Activated naive CD4-positive, alpha-beta T cell treated with anti-CD3 and anti-CD28 coated beads, Interleukin-2, amount 10 ng/mL, durations not matched to agents 7 days and 5 days (primary cell): Measurements from ENCODE around the gene B4GALNT4.
"Not testable (repeated sequence)": the region's sequence is repeated elsewhere in the genome, so short reads cannot be mapped to it uniquely, and the experiment has no call there.

Experiments
- CTCF ChIA-PET: fragments of 350-600 bp; sonication (Branson Sonifier 250); formaldehyde crosslinking; loops from one replicate; lab custom pipeline; 2021; ENCODE audit warnings: antibody characterized with exemption; lab: Charles Lee
- DNase-seq: peaks from one replicate; pipeline ENCODE4 v3.0.0-alpha.2; 2020
- H3K27ac Mint-ChIP-seq: one replicate; pipeline ENCODE4 v1.8.0; 2021; ENCODE audit warnings: mild to moderate bottlenecking, moderate library complexity, mixed read lengths
- H3K27me3 Mint-ChIP-seq: one replicate; pipeline ENCODE4 v1.8.0; 2021; ENCODE audit warnings: mild to moderate bottlenecking, mixed read lengths
- H3K36me3 Mint-ChIP-seq: one replicate; pipeline ENCODE4 v1.8.0; 2021; ENCODE audit warnings: mixed read lengths
- H3K4me1 Mint-ChIP-seq: one replicate; pipeline ENCODE4 v1.8.0; 2021; ENCODE audit warnings: mixed read lengths
- H3K4me3 Mint-ChIP-seq: one replicate; pipeline ENCODE4 v1.8.0; 2021; ENCODE audit warnings: mild to moderate bottlenecking, moderate library complexity, mixed read lengths
- H3K9me3 Mint-ChIP-seq: one replicate; pipeline ENCODE4 v1.8.0; 2021; ENCODE audit warnings: mixed read lengths

B4GALNT4 gene

DNA sequence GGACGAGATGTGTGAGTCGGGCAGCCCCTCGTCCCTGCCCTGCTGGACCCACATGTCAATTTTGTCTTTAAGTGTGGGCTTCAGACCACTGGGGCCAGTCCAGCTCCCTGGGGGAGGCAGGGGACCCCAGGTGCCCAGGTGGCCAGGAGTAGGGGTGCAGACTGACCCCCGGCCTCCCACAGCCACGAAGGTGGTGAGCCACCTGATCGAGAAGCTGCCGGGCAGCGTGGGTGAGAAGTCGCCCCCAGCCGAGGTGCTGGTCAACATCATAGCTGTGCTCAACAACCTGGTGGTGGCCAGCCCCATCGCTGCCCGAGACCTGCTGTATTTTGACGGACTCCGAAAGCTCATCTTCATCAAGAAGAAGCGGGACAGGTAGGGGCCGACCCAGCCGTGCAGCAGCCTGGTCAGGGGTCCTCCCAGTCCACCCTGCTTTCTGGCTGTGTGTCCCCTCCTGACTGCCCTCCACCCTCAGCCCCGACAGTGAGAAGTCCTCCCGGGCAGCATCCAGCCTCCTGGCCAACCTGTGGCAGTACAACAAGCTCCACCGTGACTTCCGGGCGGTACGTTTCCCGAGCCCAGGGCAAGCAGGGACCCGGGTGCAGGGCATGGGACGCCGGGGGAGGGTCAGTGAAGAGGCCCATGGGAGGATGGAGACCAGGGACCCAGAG is 34.6 kb downstream of the B4GALNT4 start:
- Mint-ChIP-seq H3K27ac (no peak overlapping the region), H3K4me3 (no peak overlapping the region), H3K27me3 (no peaks in the 10 kb centered on the region), H3K9me3 (peaks cover 5% of the 10 kb centered on the region), H3K36me3 (peaks cover 5% of the 10 kb centered on the region), H3K4me1 (peaks cover 10% of the 10 kb centered on the region)
- no peak for DNase-seq
- CTCF ChIA-PET, result interaction anchor here (1.8 to 2.1 kb wide), 2 partner anchors 11 to 45 kb away, joined by 5 to 8 read pairs; no protein-coding TSS in a partner anchor

DNA sequence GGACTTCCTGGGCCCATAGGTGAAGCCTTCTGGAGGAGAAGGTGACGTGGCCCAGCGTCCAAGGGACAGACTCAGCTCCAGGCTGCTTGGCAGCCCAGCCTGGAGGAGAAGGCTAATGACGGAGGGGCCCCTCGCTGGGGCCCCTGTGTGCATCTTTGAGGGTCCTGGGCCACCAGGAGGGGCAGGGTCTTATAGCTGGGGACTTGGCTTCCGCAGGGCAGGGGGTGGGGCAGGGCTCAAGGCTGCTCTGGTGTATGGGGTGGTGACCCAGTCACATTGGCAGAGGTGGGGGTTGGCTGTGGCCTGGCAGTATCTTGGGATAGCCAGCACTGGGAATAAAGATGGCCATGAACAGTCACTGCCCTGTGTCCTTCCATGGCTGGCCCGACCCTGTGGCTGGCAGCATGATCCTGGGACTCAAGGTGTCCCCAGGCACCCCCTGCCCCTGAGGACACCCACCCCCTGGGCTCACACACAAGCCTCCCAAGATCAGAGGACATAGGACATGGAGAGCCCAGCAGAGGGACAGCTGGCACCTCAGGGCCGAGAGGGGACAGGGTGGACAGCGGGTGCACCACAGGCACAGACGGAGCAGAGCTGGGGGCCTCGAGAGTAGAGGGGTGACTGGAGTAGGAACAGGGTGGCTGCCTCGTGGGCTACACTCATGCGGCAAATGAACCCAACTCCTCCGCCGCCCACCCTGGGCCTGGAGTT is 35.4 kb downstream of the B4GALNT4 start:
- no peak for DNase-seq
- H3K27ac Mint-ChIP-seq, result no peak overlapping the region
- peaks cover 10% of the 10 kb centered on the region for H3K4me1 Mint-ChIP-seq
- peaks cover 5% of the 10 kb centered on the region for H3K36me3 Mint-ChIP-seq
- peaks cover 2% of the 10 kb centered on the region for H3K9me3 Mint-ChIP-seq
- H3K4me3 Mint-ChIP-seq, result no peak overlapping the region
- no peaks in the 10 kb centered on the region for H3K27me3 Mint-ChIP-seq
- CTCF ChIA-PET, result interaction anchor here (1.5 to 2.1 kb wide), 4 partner anchors 8 to 114 kb away, joined by 3 to 8 read pairs (median 4); no protein-coding TSS in a partner anchor

GRCh38 chr11:405323-405953 is 36.1 kb downstream of the B4GALNT4 start:
- H3K9me3 Mint-ChIP-seq, result no peaks in the 10 kb centered on the region
- DNase-seq, result no peak
- CTCF ChIA-PET, result interaction anchor here (1.5 to 3.0 kb wide), 6 partner anchors 8 to 114 kb away, joined by 3 to 18 read pairs (median 6); partner anchors contain the start of genes PTDSS2 and SIGIRR
- peaks cover 5% of the 10 kb centered on the region for H3K36me3 Mint-ChIP-seq
- peak overlapping the region; percentile 80 for H3K27ac Mint-ChIP-seq
- H3K4me3 Mint-ChIP-seq, result no peak overlapping the region
- peaks cover 12% of the 10 kb centered on the region for H3K4me1 Mint-ChIP-seq
- H3K27me3 Mint-ChIP-seq, result no peaks in the 10 kb centered on the region

- H3K9me3 Mint-ChIP-seq, result no peaks in the 10 kb centered on the region
- H3K27me3 Mint-ChIP-seq, result no peaks in the 10 kb centered on the region
- peaks cover 12% of the 10 kb centered on the region for H3K4me1 Mint-ChIP-seq
- CTCF ChIA-PET, result interaction anchor here (0.9 to 3.0 kb wide), 8 partner anchors 9 to 118 kb away, joined by 3 to 18 read pairs (median 4); partner anchors contain the start of genes PTDSS2 and SIGIRR
- DNase-seq, result no peak
- H3K36me3 Mint-ChIP-seq, result peaks cover 5% of the 10 kb centered on the region
- H3K4me3 Mint-ChIP-seq, result no peak overlapping the region
- peak overlapping the region; percentile 80 for H3K27ac Mint-ChIP-seq
Observed at GRCh38 chr11:405954-406795, 36.9 kb downstream of the B4GALNT4 start.

GRCh38 chr11:406796-407650 is 37.7 kb downstream of the B4GALNT4 start:
- H3K4me3 Mint-ChIP-seq, result peak overlapping the region; percentile 15
- DNase-seq, result peak; percentile 95
- CTCF ChIA-PET, result interaction anchor here (0.9 to 3.0 kb wide), 8 partner anchors 8 to 117 kb away, joined by 3 to 18 read pairs (median 4); partner anchors contain the start of genes PTDSS2 and SIGIRR
- peak overlapping the region; percentile 73 for H3K27ac Mint-ChIP-seq
- peaks cover 12% of the 10 kb centered on the region for H3K4me1 Mint-ChIP-seq
- H3K9me3 Mint-ChIP-seq, result no peaks in the 10 kb centered on the region
- H3K27me3 Mint-ChIP-seq, result no peaks in the 10 kb centered on the region
- peaks cover 5% of the 10 kb centered on the region for H3K36me3 Mint-ChIP-seq

DNA sequence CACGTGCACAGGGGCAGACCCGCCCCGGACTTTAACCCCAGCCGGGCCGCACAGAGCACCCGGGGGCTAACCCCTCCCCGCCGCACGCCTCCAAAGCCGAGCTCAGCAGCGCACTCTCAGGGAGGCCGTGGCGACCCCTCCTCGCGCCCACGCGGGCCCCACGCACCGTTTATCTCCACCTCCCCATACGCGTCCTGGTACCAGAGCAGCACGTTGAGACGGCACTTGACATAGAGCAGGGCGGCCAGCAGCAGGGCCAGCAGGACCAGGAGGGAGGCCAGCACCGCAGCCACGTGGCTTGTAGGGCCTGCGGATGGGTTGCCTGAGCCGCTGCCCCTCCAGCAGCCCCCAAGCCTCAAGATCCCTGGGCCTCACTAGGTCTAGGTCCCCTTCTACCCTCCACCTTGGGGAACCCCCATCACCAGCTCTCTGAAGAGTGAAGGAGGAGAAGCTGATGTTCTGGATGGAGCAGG is 38.4 kb downstream of the B4GALNT4 start:
- DNase-seq, result no peak
- Mint-ChIP-seq H3K4me3 (no peak overlapping the region), H3K9me3 (no peaks in the 10 kb centered on the region), H3K36me3 (peaks cover 5% of the 10 kb centered on the region), H3K27ac (peak overlapping the region; percentile 73), H3K27me3 (no peaks in the 10 kb centered on the region), H3K4me1 (peaks cover 14% of the 10 kb centered on the region)
- CTCF ChIA-PET, result interaction anchor here (1.0 to 3.0 kb wide), 3 partner anchors 41 to 111 kb away, joined by 3 to 18 read pairs (median 6); partner anchors contain the start of gene PTDSS2

DNA sequence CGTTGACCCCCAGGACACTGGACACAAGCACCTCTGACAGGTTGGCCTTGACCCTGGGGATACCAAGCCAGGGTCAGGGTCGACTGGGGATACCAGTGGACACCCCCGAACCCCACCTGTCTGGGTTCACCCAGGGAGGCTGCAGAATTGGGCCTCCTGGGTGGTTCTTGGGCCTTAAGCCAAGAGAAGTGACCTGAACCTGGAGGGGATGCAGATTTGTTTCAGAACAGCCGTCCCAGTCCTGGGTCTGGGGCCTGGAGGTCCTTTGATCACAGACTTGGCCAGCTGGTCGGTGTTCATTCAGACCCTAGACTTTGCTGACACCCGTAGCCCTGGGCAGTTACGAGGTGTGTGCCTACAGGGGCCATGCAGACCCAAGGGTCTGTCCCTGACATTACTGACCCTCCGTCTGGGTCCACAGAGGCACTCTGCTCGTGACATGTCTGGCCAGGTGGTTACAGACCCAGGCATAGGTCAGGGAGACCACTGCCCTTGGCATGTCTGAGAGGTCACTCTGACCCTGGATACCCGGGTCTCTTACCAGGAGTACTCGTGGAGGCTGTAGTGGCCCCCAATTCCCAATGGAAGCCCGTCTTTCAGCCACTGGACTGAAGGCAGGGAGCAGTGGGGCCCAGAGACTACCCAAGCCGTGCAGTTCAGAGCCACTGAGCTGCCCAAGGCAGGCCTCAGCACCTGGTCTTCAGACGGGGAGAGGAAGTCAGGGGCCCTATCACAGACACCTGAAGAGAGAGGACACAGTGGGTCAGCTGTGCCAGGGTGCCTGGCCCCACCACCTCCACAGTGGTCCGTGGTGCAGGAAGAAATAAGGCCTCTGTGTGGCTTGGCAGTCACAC is 39.1 kb downstream of the B4GALNT4 start:
- no peak for DNase-seq
- no peak overlapping the region for H3K4me3 Mint-ChIP-seq
- no peak overlapping the region for H3K27ac Mint-ChIP-seq
- H3K27me3 Mint-ChIP-seq, result no peaks in the 10 kb centered on the region
- no peaks in the 10 kb centered on the region for H3K9me3 Mint-ChIP-seq
- H3K36me3 Mint-ChIP-seq, result peaks cover 6% of the 10 kb centered on the region
- CTCF ChIA-PET, result interaction anchor here (1.0 to 3.0 kb wide), 2 partner anchors 40 to 110 kb away, joined by 3 to 18 read pairs; partner anchors contain the start of gene PTDSS2
- H3K4me1 Mint-ChIP-seq, result peaks cover 21% of the 10 kb centered on the region

- Mint-ChIP-seq H3K36me3 (peaks cover 8% of the 10 kb centered on the region), H3K27ac (no peak overlapping the region), H3K9me3 (no peaks in the 10 kb centered on the region), H3K4me3 (no peak overlapping the region), H3K27me3 (no peaks in the 10 kb centered on the region), H3K4me1 (peaks cover 23% of the 10 kb centered on the region)
- CTCF ChIA-PET, result interaction anchor here (0.7 kb wide), 1 partner anchor 159 kb away, joined by 3 read pairs; no protein-coding TSS in a partner anchor
- no peak for DNase-seq
Observed at GRCh38 chr11:409008-409599, 39.8 kb downstream of the B4GALNT4 start.

DNA sequence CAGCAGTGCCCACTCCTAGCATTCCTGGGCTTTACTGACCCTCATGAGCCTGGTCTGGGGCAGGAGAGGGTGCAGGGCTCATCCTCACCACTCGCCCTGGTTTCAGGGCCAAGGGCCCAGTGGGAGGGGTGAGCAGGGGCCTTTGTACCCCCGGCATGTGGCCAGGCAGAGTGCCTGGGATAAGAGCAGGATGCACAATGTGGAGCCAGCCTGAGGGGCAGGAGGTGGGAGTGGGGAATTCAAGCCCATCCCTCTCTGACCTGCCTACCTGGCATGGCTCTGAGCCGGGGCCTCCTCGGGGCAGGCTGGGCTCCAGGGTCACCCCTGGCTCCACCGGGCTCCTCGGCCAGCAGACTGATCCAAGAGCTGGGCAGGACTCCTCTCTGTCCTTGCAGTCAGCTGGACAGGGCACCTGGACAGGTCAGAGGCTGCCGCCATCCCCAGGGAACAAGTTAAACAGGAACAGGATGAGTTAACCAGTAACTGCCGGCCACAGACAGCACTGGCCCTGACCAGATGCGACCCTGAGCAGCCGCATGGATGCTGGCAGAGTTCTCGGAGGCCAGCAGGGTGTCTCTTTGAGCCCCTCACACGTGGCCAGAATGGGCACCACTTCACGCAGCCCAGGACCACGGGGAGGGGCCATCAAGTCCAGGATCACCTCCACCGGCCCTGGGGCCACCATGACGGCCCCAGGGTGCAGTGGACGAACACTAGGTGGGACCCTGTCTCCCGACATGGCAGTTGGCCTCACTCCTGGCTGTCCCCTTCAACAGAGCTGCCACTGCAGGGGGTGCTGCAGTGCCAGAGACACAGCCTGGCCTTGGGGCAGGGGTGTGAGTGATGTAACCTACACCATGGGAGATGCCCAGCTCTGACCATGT is 40.5 kb downstream of the B4GALNT4 start:
- DNase-seq, result no peak
- no peak overlapping the region for H3K4me3 Mint-ChIP-seq
- H3K27me3 Mint-ChIP-seq, result no peaks in the 10 kb centered on the region
- CTCF ChIA-PET, result interaction anchor here (0.7 to 1.2 kb wide), 3 partner anchors 39 to 159 kb away, joined by 3 to 6 read pairs (median 3); no protein-coding TSS in a partner anchor
- peaks cover 12% of the 10 kb centered on the region for H3K36me3 Mint-ChIP-seq
- H3K4me1 Mint-ChIP-seq, result peaks cover 30% of the 10 kb centered on the region
- no peaks in the 10 kb centered on the region for H3K9me3 Mint-ChIP-seq
- H3K27ac Mint-ChIP-seq, result no peak overlapping the region

GRCh38 chr11:410711-411110 is 41.4 kb downstream of the B4GALNT4 start:
- not testable (repeated sequence) for H3K4me3 Mint-ChIP-seq, H3K36me3 Mint-ChIP-seq, DNase-seq, H3K27me3 Mint-ChIP-seq, H3K27ac Mint-ChIP-seq, H3K9me3 Mint-ChIP-seq
- CTCF ChIA-PET, result interaction anchor here (1.1 to 1.2 kb wide), 2 partner anchors 39 to 104 kb away, joined by 3 to 6 read pairs; no protein-coding TSS in a partner anchor
- peaks cover 27% of the 10 kb centered on the region for H3K4me1 Mint-ChIP-seq

- H3K27ac Mint-ChIP-seq, H3K4me3 Mint-ChIP-seq, DNase-seq, H3K9me3 Mint-ChIP-seq, CTCF ChIA-PET, H3K27me3 Mint-ChIP-seq, H3K36me3 Mint-ChIP-seq: not testable (repeated sequence)
- H3K4me1 Mint-ChIP-seq, result peaks cover 26% of the 10 kb centered on the region
Observed at GRCh38 chr11:411520-411919, 42.2 kb downstream of the B4GALNT4 start.
